Memory B cell (primary cell): ENCODE data around the gene UBQLN4.
A peak's percentile ranks its signal among the peaks of the same experiment; 100 is the strongest.

Source experiments
- ATAC-seq: fragments of 150-1000 bp; cut with Tn5 transposase; 2 replicates; pipeline ENCODE4 v1.10.0; 2021; ENCODE audit warnings: low read depth, mild to moderate bottlenecking, moderate library complexity
- DNase-seq, 2 donors: peaks; one replicate each; pipeline ENCODE4 v3.0.0; 2022; ENCODE audit warnings: low spot score in 2 of 2
- H3K27ac Mint-ChIP-seq: one replicate; pipeline ENCODE4 v1.8.0; 2022; ENCODE audit warnings: mild to moderate bottlenecking, moderate library complexity, mixed read lengths
- H3K27me3 Mint-ChIP-seq: one replicate; pipeline ENCODE4 v1.8.0; 2022; ENCODE audit warnings: mixed read lengths
- H3K36me3 Mint-ChIP-seq: one replicate; pipeline ENCODE4 v1.8.0; 2022; ENCODE audit warnings: mild to moderate bottlenecking, mixed read lengths
- H3K4me1 Mint-ChIP-seq: one replicate; pipeline ENCODE4 v1.8.0; 2022; ENCODE audit warnings: mixed read lengths
- H3K4me3 Mint-ChIP-seq: one replicate; pipeline ENCODE4 v1.8.0; 2022; ENCODE audit warnings: mild to moderate bottlenecking, moderate library complexity, mixed read lengths
- H3K9me3 Mint-ChIP-seq: one replicate; pipeline ENCODE4 v1.8.0; 2022; ENCODE audit warnings: mixed read lengths

UBQLN4 gene

GRCh38 chr1:156026588-156026987 is 27.0 kb downstream of the UBQLN4 start:
- Mint-ChIP-seq H3K27ac (no peak overlapping the region), H3K27me3 (peaks cover 4% of the 10 kb centered on the region), H3K4me3 (no peak overlapping the region), H3K4me1 (peaks cover 8% of the 10 kb centered on the region), H3K9me3 (no peaks in the 10 kb centered on the region), H3K36me3 (no peaks in the 10 kb centered on the region)
- DNase-seq = no peak
- ATAC-seq = no peak

DNA sequence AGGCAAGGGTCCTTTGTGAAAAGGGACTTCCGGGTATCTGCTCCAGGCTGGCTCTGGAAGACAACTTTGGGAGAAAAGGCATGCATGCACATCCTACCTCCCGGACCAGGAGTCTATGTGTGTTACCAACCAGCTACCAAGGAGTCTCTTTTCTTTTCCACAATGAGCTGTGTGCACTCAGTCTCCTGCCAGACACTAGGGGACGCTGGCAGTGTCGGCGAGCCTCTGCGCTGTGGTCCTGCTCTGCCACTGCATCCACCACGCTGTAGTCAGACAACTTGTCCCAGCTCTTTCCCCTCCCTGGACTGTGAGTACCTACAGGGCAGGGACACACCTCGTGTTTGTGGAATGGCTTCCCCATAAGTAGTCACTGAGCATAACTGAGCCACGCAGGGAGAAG is 27.7 kb downstream of the UBQLN4 start:
- H3K4me1 Mint-ChIP-seq = peaks cover 8% of the 10 kb centered on the region
- no peaks in the 10 kb centered on the region for H3K36me3 Mint-ChIP-seq
- no peaks in the 10 kb centered on the region for H3K9me3 Mint-ChIP-seq
- H3K27me3 Mint-ChIP-seq = peaks cover 4% of the 10 kb centered on the region
- peak; percentile 89 for ATAC-seq
- DNase-seq = peak in 1 of 2 donors; percentile 14
- H3K4me3 Mint-ChIP-seq = no peak overlapping the region
- no peak overlapping the region for H3K27ac Mint-ChIP-seq

DNA sequence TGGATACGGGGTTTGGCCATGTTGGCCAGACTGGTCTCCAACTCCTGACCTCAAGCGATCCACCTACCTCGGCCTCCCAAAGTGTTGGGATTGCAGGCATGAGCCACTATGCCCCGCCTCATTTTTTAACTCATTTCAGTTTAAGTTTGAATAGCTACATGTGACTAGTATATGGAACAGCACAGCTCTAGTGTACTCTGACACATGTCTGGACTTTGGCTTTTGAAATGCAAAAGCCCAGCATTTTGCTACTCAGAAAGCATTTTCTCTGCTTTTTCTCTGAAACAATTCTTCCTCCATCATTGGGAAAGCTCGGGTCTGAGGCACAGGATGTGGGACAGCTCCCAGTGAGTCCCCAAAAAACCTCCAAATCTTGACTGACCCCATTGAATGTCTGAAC is 28.8 kb downstream of the UBQLN4 start:
- peaks cover 4% of the 10 kb centered on the region for H3K27me3 Mint-ChIP-seq
- DNase-seq (no peak), ATAC-seq (no peak)
- no peaks in the 10 kb centered on the region for H3K36me3 Mint-ChIP-seq
- no peak overlapping the region for H3K4me3 Mint-ChIP-seq
- H3K9me3 Mint-ChIP-seq = no peaks in the 10 kb centered on the region
- H3K4me1 Mint-ChIP-seq = peaks cover 13% of the 10 kb centered on the region
- H3K27ac Mint-ChIP-seq = no peak overlapping the region

GRCh38 chr1:156021954-156022353 is 31.6 kb downstream of the UBQLN4 start:
- Mint-ChIP-seq H3K4me1 (peaks cover 22% of the 10 kb centered on the region), H3K9me3 (no peaks in the 10 kb centered on the region), H3K27ac (no peak overlapping the region), H3K36me3 (peaks cover 9% of the 10 kb centered on the region), H3K27me3 (peaks cover 4% of the 10 kb centered on the region), H3K4me3 (no peak overlapping the region)
- DNase-seq = no peak
- no peak for ATAC-seq

DNA sequence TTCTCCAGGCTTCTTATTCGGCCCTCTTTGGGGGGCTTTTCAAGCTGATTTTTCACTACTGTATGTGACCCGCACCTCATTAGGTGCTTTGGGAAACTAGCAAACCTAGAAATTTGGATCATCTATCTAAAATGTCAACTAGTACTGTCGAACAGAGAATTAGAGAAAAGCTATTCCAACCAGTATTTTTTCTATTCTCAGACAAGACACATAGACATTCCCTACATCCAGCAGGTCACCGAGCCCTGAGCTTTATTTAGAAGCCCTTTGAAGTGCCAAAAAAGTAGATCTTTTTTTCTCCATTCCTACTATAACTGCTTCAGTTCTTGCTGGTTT is 32.5 kb downstream of the UBQLN4 start:
- Mint-ChIP-seq H3K27ac (peak overlapping the region; percentile 89), H3K4me3 (peak overlapping the region; percentile 98), H3K4me1 (peaks cover 21% of the 10 kb centered on the region), H3K27me3 (peaks cover 4% of the 10 kb centered on the region), H3K36me3 (peaks cover 12% of the 10 kb centered on the region), H3K9me3 (no peaks in the 10 kb centered on the region)
- ATAC-seq (no peak), DNase-seq (no peak)

DNA sequence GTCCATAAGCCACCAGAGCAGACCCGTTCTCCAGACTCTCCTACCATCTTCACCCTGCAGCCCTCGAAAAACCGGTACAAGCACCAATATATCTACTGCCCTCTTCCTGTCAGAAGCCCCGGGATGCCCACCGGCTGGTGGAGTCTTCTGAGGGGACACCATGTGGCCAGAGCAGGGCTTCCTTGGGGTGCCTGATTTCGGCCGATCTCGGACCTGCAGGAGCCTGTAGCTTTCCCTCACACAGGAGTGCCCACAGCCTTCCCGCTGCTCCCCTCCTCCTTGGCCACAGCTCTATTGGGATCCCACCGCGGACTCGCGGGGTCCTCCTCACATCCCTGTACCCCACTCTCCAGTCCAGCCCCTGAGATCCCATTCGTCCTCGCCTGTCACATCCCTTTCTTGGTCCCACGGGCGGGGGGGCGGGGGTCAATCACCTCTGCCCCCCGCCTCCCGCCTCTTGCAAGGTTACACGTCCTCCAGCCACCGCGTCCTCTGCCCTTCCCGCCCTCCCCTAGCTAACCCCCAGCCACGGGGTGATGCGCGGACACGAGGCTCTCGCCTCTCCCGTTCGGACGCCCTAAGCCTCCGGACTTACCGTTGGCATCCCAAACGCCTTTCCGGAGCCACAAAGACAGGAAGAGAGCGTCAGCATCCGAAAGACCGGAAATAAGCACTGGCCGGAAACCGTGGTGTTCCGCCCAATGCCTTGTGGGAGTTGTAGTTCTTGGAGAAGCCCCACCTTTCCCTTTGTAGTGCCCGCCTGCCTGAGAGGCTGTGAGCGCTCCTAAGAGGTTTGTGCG is 33.1 kb downstream of the UBQLN4 start, which contains the start of gene SSR2:
SSR2 (minus strand) TSS at position 659 of the 800 bp plus-strand sequence. CDS start 784 bp downstream, outside the sequence.
- H3K27me3 Mint-ChIP-seq = peaks cover 4% of the 10 kb centered on the region
- ATAC-seq (peak; percentile 100), DNase-seq (peak; percentile 73)
- peak within 1 kb of the TSS; percentile 98 for H3K4me3 Mint-ChIP-seq
- peaks cover 12% of the 10 kb centered on the region for H3K36me3 Mint-ChIP-seq
- H3K9me3 Mint-ChIP-seq = no peaks in the 10 kb centered on the region
- peaks cover 19% of the 10 kb centered on the region for H3K4me1 Mint-ChIP-seq
- peak within 1 kb of the TSS; percentile 89 for H3K27ac Mint-ChIP-seq

DNA sequence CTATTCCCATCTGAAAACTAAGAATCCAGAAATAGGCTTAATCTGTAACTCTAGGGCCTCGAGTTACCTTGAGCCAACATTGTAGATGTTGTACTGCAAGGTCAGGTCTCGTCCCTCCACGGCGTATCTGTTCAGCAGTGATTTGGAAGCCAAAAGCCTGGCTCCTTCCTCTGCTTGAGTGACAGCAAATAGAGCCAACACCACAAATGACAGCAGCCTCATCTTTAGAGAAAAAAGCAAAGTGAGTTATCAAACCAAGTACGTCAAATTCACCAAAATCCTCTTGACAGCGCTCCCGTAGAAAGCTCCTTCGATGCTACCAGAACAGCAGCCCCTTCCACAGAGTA is 33.7 kb downstream of the UBQLN4 start:
- no peak for DNase-seq
- peaks cover 12% of the 10 kb centered on the region for H3K36me3 Mint-ChIP-seq
- ATAC-seq = no peak
- peaks cover 16% of the 10 kb centered on the region for H3K4me1 Mint-ChIP-seq
- peak overlapping the region; percentile 98 for H3K4me3 Mint-ChIP-seq
- H3K27me3 Mint-ChIP-seq = no peaks in the 10 kb centered on the region
- H3K27ac Mint-ChIP-seq = peak overlapping the region; percentile 89
- no peaks in the 10 kb centered on the region for H3K9me3 Mint-ChIP-seq

GRCh38 chr1:156014829-156015228 is 38.8 kb downstream of the UBQLN4 start:
- Mint-ChIP-seq H3K27ac (no peak overlapping the region), H3K27me3 (no peaks in the 10 kb centered on the region), H3K4me3 (no peak overlapping the region), H3K9me3 (no peaks in the 10 kb centered on the region), H3K4me1 (peaks cover 22% of the 10 kb centered on the region), H3K36me3 (peaks cover 32% of the 10 kb centered on the region)
- ATAC-seq (no peak), DNase-seq (no peak)

DNA sequence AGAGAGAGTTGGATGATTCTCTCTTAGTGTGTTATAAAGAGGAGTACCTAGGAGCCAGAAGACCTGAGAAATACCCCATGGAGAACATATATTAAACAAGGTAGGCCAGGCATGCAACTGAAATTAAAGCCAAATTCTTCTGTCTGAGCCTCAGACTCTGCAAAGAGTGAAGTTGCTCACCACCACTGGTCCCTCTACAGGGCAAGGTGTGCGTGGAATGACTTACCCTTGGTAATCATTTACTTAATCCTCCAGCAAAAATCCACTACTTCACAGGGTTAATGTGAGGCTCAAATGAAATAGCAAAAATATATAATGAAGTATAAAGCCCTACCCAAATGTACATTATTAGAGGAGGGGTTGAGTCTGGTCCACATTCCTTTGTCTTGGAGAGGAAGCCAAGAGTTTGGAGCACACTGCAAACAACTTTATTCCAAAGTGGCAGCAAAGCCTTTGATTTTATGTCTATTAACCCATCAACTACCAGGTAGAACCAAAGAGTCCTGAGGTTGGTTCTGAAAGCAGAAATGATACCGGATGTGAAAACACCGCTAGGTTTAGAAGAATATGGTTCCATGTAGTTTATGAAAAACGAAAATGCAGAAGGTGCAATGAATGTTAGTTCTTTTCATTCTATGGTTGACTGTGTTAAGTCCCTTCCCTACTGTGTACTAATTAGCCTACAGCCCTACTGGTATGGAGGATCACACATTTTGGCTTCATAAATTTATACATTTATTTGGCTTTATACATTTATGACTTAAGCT is 41.4 kb downstream of the UBQLN4 start:
- DNase-seq (peak in 1 of 2 donors; percentile 18), ATAC-seq (peak; percentile 95)
- Mint-ChIP-seq H3K27me3 (no peaks in the 10 kb centered on the region), H3K4me1 (peaks cover 13% of the 10 kb centered on the region), H3K36me3 (peaks cover 38% of the 10 kb centered on the region), H3K4me3 (peak overlapping the region; percentile 8), H3K27ac (peak overlapping the region; percentile 87), H3K9me3 (no peaks in the 10 kb centered on the region)

DNA sequence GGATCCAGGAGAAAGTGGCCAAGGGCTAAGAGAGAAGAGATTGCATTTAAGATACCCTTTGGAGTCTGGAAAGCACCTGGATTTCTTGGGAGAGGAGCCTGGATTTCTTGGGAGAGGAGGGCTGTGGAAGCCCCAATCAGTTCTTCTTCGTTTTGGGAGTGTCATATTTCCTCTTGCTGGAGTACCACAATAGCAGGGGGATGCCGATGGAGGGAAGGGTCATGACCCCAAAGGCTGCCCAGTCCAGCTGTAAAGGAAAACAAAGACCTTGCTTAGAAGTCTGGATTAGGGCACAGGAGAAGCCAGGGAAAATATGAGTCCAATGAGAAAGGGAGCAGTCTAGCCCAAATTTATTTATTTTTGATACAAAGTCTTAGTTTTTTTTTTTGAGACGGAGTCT is 44.2 kb downstream of the UBQLN4 start:
- no peak overlapping the region for H3K4me3 Mint-ChIP-seq
- DNase-seq (no peak), ATAC-seq (no peak)
- H3K4me1 Mint-ChIP-seq = peaks cover 13% of the 10 kb centered on the region
- H3K9me3 Mint-ChIP-seq = no peaks in the 10 kb centered on the region
- H3K36me3 Mint-ChIP-seq = peaks cover 31% of the 10 kb centered on the region
- no peaks in the 10 kb centered on the region for H3K27me3 Mint-ChIP-seq
- no peak overlapping the region for H3K27ac Mint-ChIP-seq

DNA sequence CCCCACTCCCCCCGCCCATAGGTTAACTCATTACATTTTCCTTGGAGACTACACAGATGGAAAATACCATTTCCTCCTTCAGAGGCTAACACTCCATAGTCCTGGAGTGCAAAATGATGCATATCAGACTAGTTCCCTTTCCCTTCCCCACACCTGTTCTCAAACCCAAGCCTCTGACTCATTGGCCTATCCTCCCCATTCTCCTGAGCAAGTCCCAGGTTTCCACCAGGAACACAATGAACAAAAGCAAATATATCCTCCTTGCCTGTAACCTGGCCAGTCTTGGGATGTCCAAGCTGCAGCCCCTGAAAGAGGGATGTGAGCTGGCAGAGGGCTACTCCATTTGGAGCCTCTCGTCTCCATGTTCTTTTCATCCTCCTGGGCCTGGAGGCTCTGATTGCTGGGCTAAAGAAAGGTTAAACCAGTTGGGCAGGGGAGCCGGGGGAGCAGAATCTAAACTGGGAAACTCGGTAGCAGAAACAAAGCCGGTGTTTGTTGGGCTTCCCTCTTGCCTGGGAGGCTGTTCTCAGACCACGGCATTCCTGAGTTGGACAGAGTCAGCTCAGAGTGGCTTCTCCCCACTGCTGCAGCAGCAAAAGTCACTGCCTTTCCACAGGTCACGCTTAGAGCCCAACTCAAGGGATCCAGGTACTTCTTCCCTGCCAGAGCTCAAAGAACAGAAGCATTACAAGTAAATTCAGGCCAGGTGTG is 46.8 kb downstream of the UBQLN4 start:
- no peak for ATAC-seq

DNA sequence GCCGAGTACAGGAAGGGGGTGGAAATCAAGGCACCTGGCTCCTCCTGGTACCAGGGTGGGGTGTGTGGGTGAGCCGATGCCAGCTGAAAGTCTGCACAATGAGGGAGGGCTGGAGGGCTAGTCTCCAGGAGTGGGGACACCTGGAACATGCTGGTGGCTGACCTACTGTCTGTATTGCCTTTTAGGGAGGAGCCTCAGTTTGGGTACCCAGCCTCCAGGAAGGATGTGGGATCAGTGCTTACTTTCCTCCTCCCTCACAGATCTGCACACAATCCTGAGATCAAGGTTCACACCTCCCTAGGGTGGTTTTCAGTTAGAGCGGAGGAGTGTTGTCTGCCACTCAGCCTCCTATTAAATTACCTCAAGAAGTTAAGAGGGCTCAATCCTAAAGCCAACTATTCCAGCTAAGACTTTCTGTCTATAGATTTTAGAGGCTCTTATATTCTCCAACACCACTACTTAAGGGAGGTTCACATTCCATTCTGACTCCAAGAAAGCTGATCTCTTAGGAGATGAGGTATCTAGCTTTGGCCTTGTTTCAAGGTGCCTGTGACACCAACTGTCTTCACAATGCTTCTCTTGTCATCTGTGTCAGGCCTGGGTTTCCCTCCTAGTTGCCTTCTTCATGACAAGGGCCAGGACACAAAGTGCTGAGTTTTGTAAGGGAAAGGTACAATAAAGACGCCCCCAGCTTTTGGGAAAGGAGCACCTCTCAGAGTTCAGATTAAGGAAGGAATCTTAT is 48.6 kb downstream of the UBQLN4 start:
- no peaks in the 10 kb centered on the region for H3K27me3 Mint-ChIP-seq
- peak overlapping the region; percentile 63 for H3K27ac Mint-ChIP-seq
- no peak overlapping the region for H3K4me3 Mint-ChIP-seq
- no peaks in the 10 kb centered on the region for H3K9me3 Mint-ChIP-seq
- ATAC-seq (no peak), DNase-seq (no peak)
- H3K36me3 Mint-ChIP-seq = peaks cover 12% of the 10 kb centered on the region
- no peaks in the 10 kb centered on the region for H3K4me1 Mint-ChIP-seq

More for the DNA sequence above, 46.8 kb downstream of the UBQLN4 start:
- H3K4me1 Mint-ChIP-seq = peaks cover 7% of the 10 kb centered on the region
- no peak for DNase-seq
- H3K36me3 Mint-ChIP-seq = peaks cover 25% of the 10 kb centered on the region
- no peak overlapping the region for H3K4me3 Mint-ChIP-seq
- H3K9me3 Mint-ChIP-seq = no peaks in the 10 kb centered on the region
- H3K27me3 Mint-ChIP-seq = no peaks in the 10 kb centered on the region
- no peak overlapping the region for H3K27ac Mint-ChIP-seq

- ATAC-seq (no peak), DNase-seq (no peak)
- no peaks in the 10 kb centered on the region for H3K27me3 Mint-ChIP-seq
- peaks cover 6% of the 10 kb centered on the region for H3K36me3 Mint-ChIP-seq
- H3K9me3 Mint-ChIP-seq = no peaks in the 10 kb centered on the region
- no peaks in the 10 kb centered on the region for H3K4me1 Mint-ChIP-seq
- no peak overlapping the region for H3K4me3 Mint-ChIP-seq
- H3K27ac Mint-ChIP-seq = no peak overlapping the region
These were observed 49.7 kb downstream of the UBQLN4 start for GRCh38 chr1:156003923-156004188.
